Measurements from ENCODE around the gene WDR93. TPM values are rescaled to one million over a fixed set of nuclear protein-coding genes. Genes with fewer than 3 reads are reported as not detected.

WDR93 gene
- total and polyA plus RNA-seq, 8 donors: 0.09 to 0.92 (median 0.15) TPM; not detected in 1

DNA sequence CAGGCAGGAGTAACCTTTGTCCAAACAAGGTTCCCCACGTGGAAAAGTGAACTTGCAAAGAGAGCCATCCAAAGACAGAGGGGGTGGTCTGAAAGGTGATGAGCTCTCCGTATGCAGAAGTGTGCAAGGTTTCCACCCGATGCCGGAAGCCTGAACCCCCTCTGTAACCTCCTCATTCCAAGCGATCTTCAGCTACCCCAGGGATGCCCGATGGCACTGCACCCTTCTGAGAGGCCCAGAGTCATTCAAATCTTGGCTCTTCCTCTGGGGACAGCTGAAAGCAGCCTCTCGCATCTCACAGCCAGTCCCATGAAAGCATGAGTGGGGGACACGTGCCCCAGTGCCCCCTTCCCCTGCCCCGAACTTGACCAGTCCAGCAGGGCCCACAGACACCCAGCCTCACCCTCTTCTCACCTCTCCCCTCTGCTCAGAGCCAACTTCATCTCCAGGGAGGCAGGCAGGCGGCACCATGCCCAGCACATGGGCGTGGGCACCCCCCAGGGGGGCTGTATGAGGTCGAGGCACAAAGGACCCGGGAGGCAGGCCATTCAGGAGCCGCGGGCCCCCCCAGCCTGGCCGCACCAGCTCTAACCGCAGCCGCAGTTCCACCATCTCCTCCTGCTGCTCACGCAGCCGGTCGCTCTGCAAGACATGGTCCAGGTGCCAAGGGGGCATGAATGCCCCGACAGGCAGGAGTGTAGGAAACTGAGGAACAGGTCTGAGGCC lies 44.0 kb upstream of the WDR93 start:
- Histone ChIP-seq H3K27me3 (no peaks in the 10 kb centered on the region), H3K4me3 (no peak overlapping the region), H3K27ac (no peak overlapping the region), H3K9me3 (no peaks in the 10 kb centered on the region), H3K36me3 (no peaks in the 10 kb centered on the region), H3K4me1 (no peaks in the 10 kb centered on the region)
- 59 to 68% methylated on average over 22 of the region's 22 CpGs for WGBS, 2 donors
- intact Hi-C loops (cut with DNase I): no loop called here
- no peak for FAIRE-seq
- TF ChIP-seq CTCF (IDR thresholded peaks at IDR 0.05): no peak
- DNase-seq: peak in 2 of 6 donors; percentile 49 to 55
- ATAC-seq: peak in 3 of 4 donors; percentile 7 to 19 (median 8)

GRCh38 chr15:89647191-89647851 lies 43.3 kb upstream of the WDR93 start:
- no peaks in the 10 kb centered on the region for H3K4me1 ChIP-seq
- DNase-seq: peak; percentile 67 to 97 (median 86)
- ATAC-seq: peak; percentile 92 to 97 (median 94)
- no peaks in the 10 kb centered on the region for H3K27me3 ChIP-seq
- WGBS, 2 donors: 33 to 35% methylated on average over 25 of the region's 25 CpGs
- no peak overlapping the region for H3K4me3 ChIP-seq
- FAIRE-seq: no peak
- TF ChIP-seq CTCF (IDR thresholded peaks at IDR 0.05): peak; percentile 76 to 93 (median 86)
- no peaks in the 10 kb centered on the region for H3K36me3 ChIP-seq
- no peaks in the 10 kb centered on the region for H3K9me3 ChIP-seq
- no peak overlapping the region for H3K27ac ChIP-seq
- intact Hi-C loops (cut with DNase I): no loop called here

- Histone ChIP-seq H3K4me1 (no peaks in the 10 kb centered on the region), H3K9me3 (no peaks in the 10 kb centered on the region), H3K4me3 (no peak overlapping the region), H3K27ac (no peak overlapping the region), H3K36me3 (no peaks in the 10 kb centered on the region), H3K27me3 (no peaks in the 10 kb centered on the region)
- intact Hi-C loops (cut with DNase I): no loop called here
- peak in 1 of 6 donors; percentile 54 for DNase-seq
- WGBS, 2 donors: 73 to 75% methylated on average over 72 to 102 of the region's 102 CpGs
- FAIRE-seq: no peak
- TF ChIP-seq CTCF (IDR thresholded peaks at IDR 0.05): no peak
- no peak for ATAC-seq
These were observed 42.3 kb upstream of the WDR93 start for GRCh38 chr15:89648106-89649012.

- intact Hi-C loops (cut with DNase I): no loop called here
- Histone ChIP-seq H3K36me3 (no peaks in the 10 kb centered on the region), H3K27ac (no peak overlapping the region), H3K9me3 (no peaks in the 10 kb centered on the region), H3K4me3 (no peak overlapping the region), H3K27me3 (no peaks in the 10 kb centered on the region), H3K4me1 (no peaks in the 10 kb centered on the region)
- no peak for ATAC-seq
- no peak for TF ChIP-seq CTCF (IDR thresholded peaks at IDR 0.05)
- WGBS, 2 donors: 95% methylated on average over 36 to 37 of the region's 37 CpGs
- no peak for FAIRE-seq
- DNase-seq: peak in 2 of 6 donors; percentile 44 to 71
These were observed 41.5 kb upstream of the WDR93 start for GRCh38 chr15:89649013-89649625.
